ENCODE results near the gene SLCO2B1.

The SLCO2B1 gene

DNA sequence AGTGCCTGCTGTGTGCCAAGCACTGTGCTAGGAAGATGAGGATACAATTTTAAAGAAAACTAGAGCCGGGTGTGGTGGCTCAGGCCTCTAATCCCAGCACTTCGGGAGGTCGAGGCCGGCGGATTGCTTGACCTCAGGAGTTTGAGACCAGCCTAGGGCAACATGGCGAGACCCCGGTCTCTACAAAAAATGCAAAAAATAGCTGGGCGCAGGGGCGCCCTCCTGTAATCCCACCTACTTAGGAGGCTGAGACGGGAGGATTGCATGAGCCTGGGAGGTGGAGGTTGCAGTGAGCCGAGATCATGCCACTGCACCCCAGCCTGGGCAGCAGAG is 98.0 kb downstream of the SLCO2B1 start:
- no peak for DNase-seq (ENCODE audit: low spot score)

- DNase-seq (ENCODE audit: low spot score) = no peak
Measured at GRCh38 chr11:75249704-75250103, 98.8 kb downstream of the SLCO2B1 start.

- DNase-seq (ENCODE audit: low spot score) = no peak
Measured at GRCh38 chr11:75254326-75254725, 103.4 kb downstream of the SLCO2B1 start.

Data from HuH-7.5 (cell line).